ENCODE results near the gene RGL2.
A peak's percentile ranks its signal among the peaks of the same experiment; 100 is the strongest.

The RGL2 gene

DNA sequence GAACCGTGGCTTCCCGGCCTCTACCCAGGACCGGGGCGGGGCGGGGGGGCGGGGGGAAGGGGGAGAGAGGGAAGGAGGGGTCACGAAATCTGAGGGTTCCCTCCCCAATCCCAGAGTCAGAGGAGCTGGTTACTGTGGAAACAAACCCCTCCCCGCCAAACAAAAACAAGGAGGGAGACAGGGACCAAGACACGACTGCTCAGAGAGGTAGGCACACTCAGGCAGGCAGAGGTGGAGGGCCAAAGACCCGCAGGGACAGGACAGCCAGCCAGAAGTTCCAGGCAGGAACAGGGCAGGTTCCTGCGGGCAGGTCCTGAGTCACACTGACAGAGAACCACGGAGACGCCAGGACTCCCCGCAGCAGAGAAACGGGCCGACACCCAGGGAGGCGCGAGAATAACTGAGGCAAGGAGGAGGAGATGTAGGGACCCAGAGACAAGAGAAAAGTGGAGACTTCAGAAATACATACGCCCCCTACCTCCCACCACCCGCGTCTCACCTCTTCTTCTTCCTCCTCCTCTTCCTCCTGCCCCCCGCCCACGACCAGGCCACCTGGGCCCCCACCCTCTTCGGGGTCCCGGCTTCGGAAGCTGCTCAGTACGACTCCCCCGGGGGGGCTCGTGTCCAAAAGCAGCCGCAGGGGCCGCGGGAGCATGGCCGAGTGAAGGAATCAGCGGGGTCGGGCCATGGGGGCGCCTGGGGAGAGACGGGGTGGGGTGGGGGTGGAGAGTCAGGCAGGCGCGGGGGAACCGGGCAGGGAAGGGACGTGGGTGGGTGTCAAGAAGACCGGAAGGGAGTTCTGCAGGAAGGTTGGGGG, 578 bp downstream of the RGL2 start:
- peaks cover 8% of the 10 kb centered on the region for H3K79me1 ChIP-seq (ENCODE audit: low read length)
- H3K4ac ChIP-seq (ENCODE audit: low read depth, low read length) = peak overlapping the region; percentile 48
- DNase-seq = peak; percentile 97
- H3K9ac ChIP-seq (ENCODE audit: low read length) = peak overlapping the region; percentile 100
- no CpG with 5 or more reads among the region's 42 CpGs for WGBS (ENCODE audit: extremely low coverage, insufficient coverage, low lambda C conversion rate)
- no peak overlapping the region for H2BK5ac ChIP-seq (ENCODE audit: low read length)
- H3K27ac ChIP-seq (ENCODE audit: low read depth, low read length) = peak overlapping the region; percentile 31
- H4K8ac ChIP-seq (ENCODE audit: low read depth, low read length) = peak overlapping the region; percentile 66
- peak overlapping the region; percentile 82 for H3K18ac ChIP-seq (ENCODE audit: low read length)
- H2BK15ac ChIP-seq (replicated peaks; ENCODE audit: low read depth) = no peak overlapping the region
- no peaks in the 10 kb centered on the region for H3K27me3 ChIP-seq (ENCODE audit: insufficient read depth, low read length, poor library complexity)
- H4K5ac ChIP-seq (ENCODE audit: low read length) = no peak overlapping the region
- H3K4me1 ChIP-seq (ENCODE audit: control insufficient read depth, low read depth, low read length) = no peaks in the 10 kb centered on the region
- peak overlapping the region; percentile 95 for H3K4me2 ChIP-seq (ENCODE audit: low read length)
- H3K56ac ChIP-seq (ENCODE audit: low read length) = peak overlapping the region; percentile 93
- peaks cover 11% of the 10 kb centered on the region for H3K79me2 ChIP-seq (ENCODE audit: control insufficient read depth, insufficient read depth, low read length)
- peak overlapping the region; percentile 83 for H3K4me3 ChIP-seq (ENCODE audit: low read length)
- no peaks in the 10 kb centered on the region for H3K36me3 ChIP-seq (ENCODE audit: control insufficient read depth, insufficient read depth, low read length)
- no peak overlapping the region for H3K23ac ChIP-seq (ENCODE audit: low read length)
- no peak overlapping the region for H2BK120ac ChIP-seq (ENCODE audit: low read depth, low read length)
- no peak overlapping the region for H2AK5ac ChIP-seq (ENCODE audit: low read length)

DNA sequence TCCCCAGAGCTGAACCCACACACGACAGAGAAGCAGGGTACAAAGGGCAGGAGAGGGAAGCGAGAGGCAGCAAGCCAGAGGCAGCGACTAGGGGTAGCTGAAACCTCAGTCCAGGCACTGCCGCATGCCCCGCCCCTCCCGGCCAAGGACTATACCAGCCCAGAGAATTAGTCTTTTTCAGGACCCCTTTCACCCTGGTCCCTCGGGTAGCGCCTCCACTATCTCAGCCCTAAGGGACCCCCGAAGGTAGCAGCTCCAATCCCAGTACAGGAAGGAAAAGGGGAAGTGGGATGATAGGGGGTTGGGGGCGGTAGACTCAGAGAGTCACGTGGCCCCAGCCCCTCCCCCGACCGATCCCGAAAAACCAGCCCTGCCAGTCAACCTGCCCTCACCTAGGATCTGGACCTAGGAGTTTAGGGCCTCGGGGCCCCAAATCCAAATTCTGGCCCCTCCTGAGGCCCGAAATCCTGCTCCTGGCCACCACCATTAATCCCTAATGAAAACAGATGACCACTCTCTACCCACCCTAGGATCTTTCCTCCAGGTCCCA, 1.3 kb downstream of the RGL2 start:
- no peak overlapping the region for H2BK15ac ChIP-seq (replicated peaks; ENCODE audit: low read depth)
- peak overlapping the region; percentile 81 for H4K8ac ChIP-seq (ENCODE audit: low read depth, low read length)
- H3K27ac ChIP-seq (ENCODE audit: low read depth, low read length) = peak overlapping the region; percentile 60
- no peak overlapping the region for H2BK5ac ChIP-seq (ENCODE audit: low read length)
- H2BK120ac ChIP-seq (ENCODE audit: low read depth, low read length) = no peak overlapping the region
- peaks cover 8% of the 10 kb centered on the region for H3K79me1 ChIP-seq (ENCODE audit: low read length)
- peak overlapping the region; percentile 93 for H3K56ac ChIP-seq (ENCODE audit: low read length)
- peak overlapping the region; percentile 56 for H3K9ac ChIP-seq (ENCODE audit: low read length)
- H3K18ac ChIP-seq (ENCODE audit: low read length) = peak overlapping the region; percentile 65
- peak overlapping the region; percentile 95 for H3K4me2 ChIP-seq (ENCODE audit: low read length)
- H3K4me3 ChIP-seq (ENCODE audit: low read length) = peak overlapping the region; percentile 70
- no peaks in the 10 kb centered on the region for H3K27me3 ChIP-seq (ENCODE audit: insufficient read depth, low read length, poor library complexity)
- no peaks in the 10 kb centered on the region for H3K36me3 ChIP-seq (ENCODE audit: control insufficient read depth, insufficient read depth, low read length)
- peak; percentile 87 for DNase-seq
- no peaks in the 10 kb centered on the region for H3K4me1 ChIP-seq (ENCODE audit: control insufficient read depth, low read depth, low read length)
- no peak overlapping the region for H4K5ac ChIP-seq (ENCODE audit: low read length)
- WGBS (ENCODE audit: extremely low coverage, insufficient coverage, low lambda C conversion rate) = no CpG with 5 or more reads among the region's 16 CpGs
- H2AK5ac ChIP-seq (ENCODE audit: low read length) = no peak overlapping the region
- peaks cover 11% of the 10 kb centered on the region for H3K79me2 ChIP-seq (ENCODE audit: control insufficient read depth, insufficient read depth, low read length)
- H3K23ac ChIP-seq (ENCODE audit: low read length) = no peak overlapping the region
- peak overlapping the region; percentile 65 for H3K4ac ChIP-seq (ENCODE audit: low read depth, low read length)

DNA sequence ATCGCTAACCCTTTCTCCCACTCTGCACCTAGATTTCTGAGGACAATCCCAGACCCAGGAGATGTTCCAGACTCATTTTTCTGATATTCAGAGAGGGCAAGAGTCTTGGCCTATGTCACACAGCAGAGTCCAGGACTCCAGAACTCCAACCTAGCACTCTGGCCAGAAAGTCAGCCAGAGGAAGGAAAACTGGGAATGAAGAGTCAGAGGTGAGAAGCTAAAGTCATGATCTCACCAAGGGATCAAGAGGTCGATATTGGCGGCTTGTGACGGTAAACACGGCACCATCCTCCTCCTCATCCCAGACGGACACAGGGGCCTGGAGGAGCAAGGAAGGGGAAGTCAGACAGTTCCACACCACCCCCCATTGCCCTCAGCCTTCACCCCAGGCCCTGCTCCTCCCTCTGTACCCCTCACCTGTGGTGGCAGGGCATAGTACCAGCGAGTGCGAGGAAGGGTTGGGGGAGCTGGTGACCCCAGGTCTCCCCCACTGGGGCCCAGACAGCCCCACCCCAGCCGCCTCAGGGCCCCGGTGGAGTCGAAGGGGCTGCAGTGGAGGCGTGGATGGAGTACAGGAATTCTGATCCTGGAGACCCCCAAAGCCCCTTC, 1.8 kb downstream of the RGL2 start:
- Histone ChIP-seq H3K79me1 (ENCODE audit: low read length) (peaks cover 8% of the 10 kb centered on the region), H3K23ac (ENCODE audit: low read length) (no peak overlapping the region), H2AK5ac (ENCODE audit: low read length) (peak overlapping the region; percentile 46), H3K4me1 (ENCODE audit: control insufficient read depth, low read depth, low read length) (no peaks in the 10 kb centered on the region), H3K79me2 (ENCODE audit: control insufficient read depth, insufficient read depth, low read length) (peaks cover 11% of the 10 kb centered on the region), H3K27me3 (ENCODE audit: insufficient read depth, low read length, poor library complexity) (no peaks in the 10 kb centered on the region), H4K5ac (ENCODE audit: low read length) (no peak overlapping the region), H3K36me3 (ENCODE audit: control insufficient read depth, insufficient read depth, low read length) (peaks cover under 1% of the 10 kb centered on the region), H2BK5ac (ENCODE audit: low read length) (no peak overlapping the region), H3K4me3 (ENCODE audit: low read length) (no peak overlapping the region), H3K4me2 (ENCODE audit: low read length) (peak overlapping the region; percentile 95), H3K18ac (ENCODE audit: low read length) (peak overlapping the region; percentile 65), H3K27ac (ENCODE audit: low read depth, low read length) (peak overlapping the region; percentile 60), H2BK15ac (replicated peaks; ENCODE audit: low read depth) (no peak overlapping the region), H2BK120ac (ENCODE audit: low read depth, low read length) (no peak overlapping the region), H3K9ac (ENCODE audit: low read length) (peak overlapping the region; percentile 56), H3K56ac (ENCODE audit: low read length) (peak overlapping the region; percentile 93), H3K4ac (ENCODE audit: low read depth, low read length) (peak overlapping the region; percentile 65), H4K8ac (ENCODE audit: low read depth, low read length) (peak overlapping the region; percentile 81)
- DNase-seq = no peak
- no CpG with 5 or more reads among the region's 12 CpGs for WGBS (ENCODE audit: extremely low coverage, insufficient coverage, low lambda C conversion rate)

DNA sequence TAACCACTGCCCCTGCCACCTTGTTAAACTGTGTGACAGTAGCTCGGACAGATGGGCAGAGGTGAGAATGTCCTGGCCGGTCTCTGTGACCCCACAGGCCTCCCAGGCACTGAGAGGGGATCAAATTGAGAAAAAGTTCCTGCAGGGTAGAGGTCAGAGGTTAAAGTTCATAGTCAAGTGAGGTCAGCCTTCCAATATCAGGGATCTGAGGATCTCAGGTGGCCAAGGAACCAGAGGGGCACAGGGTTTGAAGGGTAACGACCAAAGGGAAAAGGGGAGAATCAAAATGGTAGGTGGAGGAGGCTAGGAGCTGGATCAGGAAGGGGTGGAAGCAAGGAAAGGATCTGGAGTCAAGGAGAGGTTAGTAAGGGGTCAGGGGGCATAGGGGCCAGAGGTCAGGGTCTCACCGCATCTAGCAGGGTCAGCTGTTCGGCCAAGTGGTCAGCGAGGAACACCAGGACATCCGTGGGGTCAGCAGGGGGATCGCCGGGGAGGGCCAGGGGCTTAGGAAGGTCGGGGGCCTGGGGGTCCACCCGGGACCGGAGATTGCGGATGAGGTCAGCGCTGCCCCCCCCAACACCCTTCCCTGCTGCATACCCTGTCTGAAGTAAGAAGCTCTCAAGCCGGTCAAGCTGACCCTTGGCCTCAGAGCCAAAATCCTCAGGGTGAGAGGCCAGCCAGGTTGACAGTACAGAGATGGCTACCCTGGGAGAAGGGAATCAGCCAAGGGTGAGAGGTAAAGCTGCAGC, 2.9 kb downstream of the RGL2 start:
- H3K4me1 ChIP-seq (ENCODE audit: control insufficient read depth, low read depth, low read length) = no peaks in the 10 kb centered on the region
- H3K79me1 ChIP-seq (ENCODE audit: low read length) = peaks cover 9% of the 10 kb centered on the region
- no peak overlapping the region for H3K23ac ChIP-seq (ENCODE audit: low read length)
- no peak overlapping the region for H2AK5ac ChIP-seq (ENCODE audit: low read length)
- H3K9ac ChIP-seq (ENCODE audit: low read length) = no peak overlapping the region
- H2BK15ac ChIP-seq (replicated peaks; ENCODE audit: low read depth) = no peak overlapping the region
- H3K27me3 ChIP-seq (ENCODE audit: insufficient read depth, low read length, poor library complexity) = no peaks in the 10 kb centered on the region
- no peak overlapping the region for H4K8ac ChIP-seq (ENCODE audit: low read depth, low read length)
- WGBS (ENCODE audit: extremely low coverage, insufficient coverage, low lambda C conversion rate) = no CpG with 5 or more reads among the region's 15 CpGs
- DNase-seq = no peak
- no peak overlapping the region for H3K4me3 ChIP-seq (ENCODE audit: low read length)
- H3K4me2 ChIP-seq (ENCODE audit: low read length) = no peak overlapping the region
- H3K79me2 ChIP-seq (ENCODE audit: control insufficient read depth, insufficient read depth, low read length) = peaks cover 8% of the 10 kb centered on the region
- no peak overlapping the region for H2BK120ac ChIP-seq (ENCODE audit: low read depth, low read length)
- no peak overlapping the region for H3K27ac ChIP-seq (ENCODE audit: low read depth, low read length)
- H3K4ac ChIP-seq (ENCODE audit: low read depth, low read length) = no peak overlapping the region
- H3K18ac ChIP-seq (ENCODE audit: low read length) = no peak overlapping the region
- H3K36me3 ChIP-seq (ENCODE audit: control insufficient read depth, insufficient read depth, low read length) = peaks cover 2% of the 10 kb centered on the region
- H4K5ac ChIP-seq (ENCODE audit: low read length) = no peak overlapping the region
- H2BK5ac ChIP-seq (ENCODE audit: low read length) = no peak overlapping the region
- H3K56ac ChIP-seq (ENCODE audit: low read length) = no peak overlapping the region

DNA sequence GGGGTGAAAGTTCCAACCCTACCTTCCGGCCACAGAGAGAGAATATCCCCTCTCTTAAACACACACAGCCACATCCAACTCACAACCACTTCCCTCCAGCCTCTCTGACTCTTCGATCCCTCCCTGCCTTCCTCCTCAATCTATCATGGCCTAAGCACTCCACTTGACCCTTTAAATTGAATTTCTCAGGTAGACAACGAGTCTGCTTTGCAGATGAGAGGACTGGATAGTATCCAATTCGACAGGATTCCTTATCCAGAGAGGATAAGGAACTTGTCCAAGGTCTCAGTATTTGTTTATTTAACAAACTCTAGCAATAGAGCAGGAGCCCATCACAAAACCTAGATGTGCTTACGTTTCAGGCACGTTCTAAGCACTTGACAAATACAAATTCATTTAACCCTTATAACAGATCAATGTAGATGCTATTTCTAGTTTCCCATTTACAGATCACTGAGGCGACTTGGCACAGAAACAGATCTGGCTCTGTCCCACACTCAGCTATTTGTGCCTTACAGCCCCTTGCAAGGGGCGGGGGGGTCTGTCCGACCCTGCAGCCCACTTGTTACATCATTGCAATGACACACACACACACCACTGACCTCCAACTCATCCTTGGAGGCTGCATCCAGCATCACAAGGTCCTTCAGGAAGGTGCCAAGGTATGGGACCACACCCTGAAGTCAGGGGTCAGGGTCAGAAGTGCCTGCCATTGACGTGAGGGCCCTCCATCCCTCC, 4.5 kb downstream of the RGL2 start:
- Histone ChIP-seq H3K4ac (ENCODE audit: low read depth, low read length) (no peak overlapping the region), H2BK120ac (ENCODE audit: low read depth, low read length) (no peak overlapping the region), H3K4me2 (ENCODE audit: low read length) (no peak overlapping the region), H3K27me3 (ENCODE audit: insufficient read depth, low read length, poor library complexity) (no peaks in the 10 kb centered on the region), H3K18ac (ENCODE audit: low read length) (no peak overlapping the region), H3K36me3 (ENCODE audit: control insufficient read depth, insufficient read depth, low read length) (peaks cover 2% of the 10 kb centered on the region), H3K4me3 (ENCODE audit: low read length) (no peak overlapping the region), H4K5ac (ENCODE audit: low read length) (no peak overlapping the region), H2BK15ac (replicated peaks; ENCODE audit: low read depth) (no peak overlapping the region), H3K56ac (ENCODE audit: low read length) (no peak overlapping the region), H3K4me1 (ENCODE audit: control insufficient read depth, low read depth, low read length) (no peaks in the 10 kb centered on the region), H3K27ac (ENCODE audit: low read depth, low read length) (no peak overlapping the region), H2AK5ac (ENCODE audit: low read length) (no peak overlapping the region), H3K79me1 (ENCODE audit: low read length) (peaks cover 18% of the 10 kb centered on the region), H3K79me2 (ENCODE audit: control insufficient read depth, insufficient read depth, low read length) (peaks cover 13% of the 10 kb centered on the region), H2BK5ac (ENCODE audit: low read length) (no peak overlapping the region), H4K8ac (ENCODE audit: low read depth, low read length) (no peak overlapping the region), H3K9ac (ENCODE audit: low read length) (no peak overlapping the region), H3K23ac (ENCODE audit: low read length) (no peak overlapping the region)
- WGBS (ENCODE audit: extremely low coverage, insufficient coverage, low lambda C conversion rate) = no CpG with 5 or more reads among the region's 10 CpGs
- DNase-seq = no peak

All from mesendoderm (in vitro differentiated cells).